Measurements from ENCODE around the gene GGA1. TPM values are rescaled to one million over a fixed set of nuclear protein-coding genes. Genes with fewer than 3 reads are reported as not detected.

GGA1 gene
- total and polyA plus RNA-seq, 12 donors: 22.9 to 39.7 (median 26.7) TPM

GRCh38 chr22:37638391-37639069, 29.9 kb downstream of the GGA1 start:
- intact Hi-C loops (cut with DNase I): no loop called here
- 69 to 75% methylated on average over 11 of the region's 11 CpGs for WGBS, 2 donors
- H3K36me3 ChIP-seq: peaks cover 0 to 20% (median 0%) of the 10 kb centered on the region in 9 donors
- no peak for TF ChIP-seq CTCF (IDR thresholded peaks at IDR 0.05)
- peaks cover 12 to 89% (median 38%) of the 10 kb centered on the region in 9 donors for H3K4me1 ChIP-seq
- H3K27me3 ChIP-seq: peaks cover 0 to 12% (median 0%) of the 10 kb centered on the region in 7 donors
- H3K9me3 ChIP-seq: no peaks in the 10 kb centered on the region
- ATAC-seq (no peak), DNase-seq (no peak)
- H3K27ac ChIP-seq: peak overlapping the region in 4 of 10 donors; percentile 56 to 95 (median 65)
- H3K4me3 ChIP-seq: peak overlapping the region in 8 of 10 donors; percentile 46 to 77 (median 59)

DNA sequence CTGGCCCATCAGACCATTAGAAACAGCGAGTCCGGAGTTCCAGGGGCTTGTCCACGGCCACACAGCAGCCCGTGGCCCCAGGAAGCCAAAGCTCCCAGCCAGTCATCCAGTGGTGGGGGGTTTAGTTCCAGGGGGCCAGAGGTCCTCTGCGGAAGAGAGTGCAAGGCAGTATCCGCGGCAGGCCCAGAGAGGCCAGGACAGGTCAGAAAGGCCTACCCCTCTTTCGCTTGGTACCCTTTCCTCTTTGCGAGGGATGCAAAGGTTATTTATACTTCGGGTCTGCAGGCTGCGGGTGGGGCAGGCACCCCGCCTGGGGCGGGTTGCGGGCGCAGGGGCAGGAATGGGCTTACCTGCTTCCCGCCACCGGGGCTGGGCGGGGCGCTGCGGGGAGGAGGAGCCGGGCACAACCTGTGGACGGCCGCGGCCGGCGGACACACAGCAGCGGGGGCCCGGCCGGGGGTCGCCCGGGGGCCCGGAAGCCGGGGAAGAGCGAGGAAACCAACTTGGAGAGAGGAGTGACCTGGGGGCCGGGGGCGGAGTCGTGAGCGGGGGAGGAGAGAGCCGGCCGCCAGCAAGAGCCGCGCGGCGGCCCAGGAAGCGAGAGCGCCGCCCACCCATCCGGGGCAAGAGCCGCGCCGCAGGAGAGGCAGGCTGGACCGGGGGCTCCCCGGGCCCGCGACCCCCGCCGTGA, 30.6 kb downstream of the GGA1 start, which contains the start of gene SH3BP1:
Gene SH3BP1 (plus strand): TSS at position 600 of the 691 bp plus-strand sequence. CDS start 119 bp downstream, outside the sequence.
- DNase-seq (peak; percentile 53 to 70), ATAC-seq (peak in 7 of 8 donors; percentile 7 to 70 (median 36))
- intact Hi-C loops (cut with DNase I): no loop called here

GRCh38 chr22:37639771-37640590, 31.3 kb downstream of the GGA1 start:
- no peak for TF ChIP-seq CTCF (IDR thresholded peaks at IDR 0.05)
- peaks cover under 1 to 78% (median 24%) of the 10 kb centered on the region in 9 donors for H3K4me1 ChIP-seq
- no peak for DNase-seq
- peaks cover 0 to 12% (median 0%) of the 10 kb centered on the region in 7 donors for H3K27me3 ChIP-seq
- H3K4me3 ChIP-seq: peak overlapping the region in 9 of 10 donors; percentile 43 to 77 (median 59)
- H3K9me3 ChIP-seq: no peaks in the 10 kb centered on the region
- peaks cover 0 to 35% (median 0%) of the 10 kb centered on the region in 9 donors for H3K36me3 ChIP-seq
- no peak for ATAC-seq
- H3K27ac ChIP-seq: peak overlapping the region in 8 of 10 donors; percentile 6 to 95 (median 62)
- intact Hi-C loops (cut with DNase I): loop anchor here in 8 of 10 donors (2.0 to 10.0 kb wide), 5 partner anchors 42 to 157 kb away; no protein-coding TSS in a partner anchor
- WGBS, 2 donors: 9 to 11% methylated on average over 27 of the region's 27 CpGs

More for the DNA sequence above, 30.6 kb downstream of the GGA1 start, which contains the start of gene SH3BP1:
- peak in 1 of 9 donors; percentile 6 for TF ChIP-seq CTCF (IDR thresholded peaks at IDR 0.05)
- Histone ChIP-seq H3K36me3 (peaks cover 0 to 27% (median 0%) of the 10 kb centered on the region in 9 donors), H3K4me3 (peak within 1 kb of the TSS in 9 of 10 donors; percentile 43 to 77 (median 59)), H3K27me3 (peaks cover 0 to 12% (median 0%) of the 10 kb centered on the region in 7 donors), H3K4me1 (peaks cover 8 to 85% (median 31%) of the 10 kb centered on the region in 9 donors), H3K9me3 (no peaks in the 10 kb centered on the region), H3K27ac (peak within 1 kb of the TSS in 8 of 10 donors; percentile 6 to 95 (median 62))
- WGBS, 2 donors: 8 to 11% methylated on average over 42 to 56 of the region's 57 CpGs
